Measurements from ENCODE around the gene GPC6.

GRCh38 chr13:93767180-93767916, 540.7 kb downstream of the GPC6 start:
- TF ChIP-seq CTCF (IDR thresholded peaks at IDR 0.05; ENCODE audit: insufficient read depth, low read length, poor library complexity, severe bottlenecking), result no peak
- no peak for TF ChIP-seq EZH2phosphoT487 (conservative IDR thresholded peaks at IDR 0.05; ENCODE audit: low read length)
